NOMO-1 treated with DMSO at 0.1 percent for 48 hours (cell line): ENCODE results near the gene KCNJ1.

Experiments
- DNase-seq: peaks from one replicate; lab custom pipeline; 2025; ENCODE audit not compliant: unreplicated experiment; lab: John Stamatoyannopoulos, UW

Gene KCNJ1

GRCh38 chr11:128884054-128884453 is 17.0 kb upstream of the KCNJ1 start:
- DNase-seq: no peak

GRCh38 chr11:128882451-128882850 is 15.4 kb upstream of the KCNJ1 start:
- no peak for DNase-seq

- DNase-seq: no peak
These were observed 14.1 kb upstream of the KCNJ1 start for GRCh38 chr11:128881221-128881620.

- no peak for DNase-seq
These were observed 12.7 kb upstream of the KCNJ1 start for GRCh38 chr11:128879817-128880216.

GRCh38 chr11:128878455-128878854 is 11.4 kb upstream of the KCNJ1 start:
- no peak for DNase-seq

- DNase-seq: no peak
These were observed 10.6 kb upstream of the KCNJ1 start for GRCh38 chr11:128877726-128878125.

GRCh38 chr11:128876133-128876650 is 9.1 kb upstream of the KCNJ1 start:
- no peak for DNase-seq

GRCh38 chr11:128874427-128874826 is 7.3 kb upstream of the KCNJ1 start:
- DNase-seq: no peak

GRCh38 chr11:128872594-128872993 is 5.5 kb upstream of the KCNJ1 start:
- DNase-seq: no peak

- DNase-seq: no peak
These were observed 5.0 kb upstream of the KCNJ1 start for GRCh38 chr11:128872094-128872493.

- no peak for DNase-seq
These were observed 4.1 kb upstream of the KCNJ1 start for GRCh38 chr11:128871168-128871610.

- peak; percentile 45 for DNase-seq
These were observed 2.0 kb upstream of the KCNJ1 start for GRCh38 chr11:128868841-128869671.

- DNase-seq: no peak
These were observed 1.6 kb downstream of the KCNJ1 start for GRCh38 chr11:128865490-128865889.

- DNase-seq: no peak
These were observed 4.0 kb downstream of the KCNJ1 start for GRCh38 chr11:128862908-128863660.

- no peak for DNase-seq
These were observed 4.7 kb downstream of the KCNJ1 start for GRCh38 chr11:128862406-128862805.

- DNase-seq: no peak
These were observed 6.3 kb downstream of the KCNJ1 start for GRCh38 chr11:128860571-128861361.

GRCh38 chr11:128859563-128860441 is 7.3 kb downstream of the KCNJ1 start:
- no peak for DNase-seq

- no peak for DNase-seq
These were observed 9.8 kb downstream of the KCNJ1 start for GRCh38 chr11:128857341-128857740.

- no peak for DNase-seq
These were observed 10.9 kb downstream of the KCNJ1 start for GRCh38 chr11:128856241-128856640.

GRCh38 chr11:128854841-128855240 is 12.3 kb downstream of the KCNJ1 start:
- DNase-seq: no peak
